Duodenal mucosa (tissue), 2 donors: ENCODE results near the gene SEZ6.

Experiments
- H3K27ac ChIP-seq: one replicate; pipeline ENCODE4 v1.7.0; 2013; ENCODE audit warnings: low read depth, low read length
- H3K27me3 ChIP-seq, 2 donors: one replicate each; pipeline ENCODE4 v1.7.0; 2013; ENCODE audit warnings: low read length in 2 of 2, control low read depth in 1 of 2; ENCODE audit not compliant: insufficient read depth in 2 of 2, control insufficient read depth in 1 of 2
- H3K36me3 ChIP-seq, 2 donors: one replicate each; pipeline ENCODE4 v1.7.0; 2013; ENCODE audit warnings: low read length in 2 of 2, control low read depth in 1 of 2; ENCODE audit not compliant: insufficient read depth in 2 of 2, control insufficient read depth in 1 of 2
- H3K4me1 ChIP-seq, 2 donors: one replicate each; pipeline ENCODE4 v1.7.0; 2013; ENCODE audit warnings: low read length in 2 of 2, control low read depth in 1 of 2; ENCODE audit not compliant: insufficient read depth in 2 of 2, control insufficient read depth in 1 of 2
- H3K4me3 ChIP-seq, 2 donors: one replicate each; pipeline ENCODE4 v1.7.0; 2013; ENCODE audit warnings: low read length in 2 of 2, low read depth in 1 of 2
- H3K9ac ChIP-seq, 2 donors: one replicate each; pipeline ENCODE4 v1.7.0; 2013; ENCODE audit warnings: low read length in 2 of 2, low read depth in 1 of 2
- H3K9me3 ChIP-seq, 2 donors: one replicate each; pipeline ENCODE4 v1.7.0; 2013; ENCODE audit warnings: low read length in 2 of 2, control low read depth in 1 of 2; ENCODE audit not compliant: control insufficient read depth in 1 of 2

The SEZ6 gene, protein sequence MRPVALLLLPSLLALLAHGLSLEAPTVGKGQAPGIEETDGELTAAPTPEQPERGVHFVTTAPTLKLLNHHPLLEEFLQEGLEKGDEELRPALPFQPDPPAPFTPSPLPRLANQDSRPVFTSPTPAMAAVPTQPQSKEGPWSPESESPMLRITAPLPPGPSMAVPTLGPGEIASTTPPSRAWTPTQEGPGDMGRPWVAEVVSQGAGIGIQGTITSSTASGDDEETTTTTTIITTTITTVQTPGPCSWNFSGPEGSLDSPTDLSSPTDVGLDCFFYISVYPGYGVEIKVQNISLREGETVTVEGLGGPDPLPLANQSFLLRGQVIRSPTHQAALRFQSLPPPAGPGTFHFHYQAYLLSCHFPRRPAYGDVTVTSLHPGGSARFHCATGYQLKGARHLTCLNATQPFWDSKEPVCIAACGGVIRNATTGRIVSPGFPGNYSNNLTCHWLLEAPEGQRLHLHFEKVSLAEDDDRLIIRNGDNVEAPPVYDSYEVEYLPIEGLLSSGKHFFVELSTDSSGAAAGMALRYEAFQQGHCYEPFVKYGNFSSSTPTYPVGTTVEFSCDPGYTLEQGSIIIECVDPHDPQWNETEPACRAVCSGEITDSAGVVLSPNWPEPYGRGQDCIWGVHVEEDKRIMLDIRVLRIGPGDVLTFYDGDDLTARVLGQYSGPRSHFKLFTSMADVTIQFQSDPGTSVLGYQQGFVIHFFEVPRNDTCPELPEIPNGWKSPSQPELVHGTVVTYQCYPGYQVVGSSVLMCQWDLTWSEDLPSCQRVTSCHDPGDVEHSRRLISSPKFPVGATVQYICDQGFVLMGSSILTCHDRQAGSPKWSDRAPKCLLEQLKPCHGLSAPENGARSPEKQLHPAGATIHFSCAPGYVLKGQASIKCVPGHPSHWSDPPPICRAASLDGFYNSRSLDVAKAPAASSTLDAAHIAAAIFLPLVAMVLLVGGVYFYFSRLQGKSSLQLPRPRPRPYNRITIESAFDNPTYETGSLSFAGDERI

DNA sequence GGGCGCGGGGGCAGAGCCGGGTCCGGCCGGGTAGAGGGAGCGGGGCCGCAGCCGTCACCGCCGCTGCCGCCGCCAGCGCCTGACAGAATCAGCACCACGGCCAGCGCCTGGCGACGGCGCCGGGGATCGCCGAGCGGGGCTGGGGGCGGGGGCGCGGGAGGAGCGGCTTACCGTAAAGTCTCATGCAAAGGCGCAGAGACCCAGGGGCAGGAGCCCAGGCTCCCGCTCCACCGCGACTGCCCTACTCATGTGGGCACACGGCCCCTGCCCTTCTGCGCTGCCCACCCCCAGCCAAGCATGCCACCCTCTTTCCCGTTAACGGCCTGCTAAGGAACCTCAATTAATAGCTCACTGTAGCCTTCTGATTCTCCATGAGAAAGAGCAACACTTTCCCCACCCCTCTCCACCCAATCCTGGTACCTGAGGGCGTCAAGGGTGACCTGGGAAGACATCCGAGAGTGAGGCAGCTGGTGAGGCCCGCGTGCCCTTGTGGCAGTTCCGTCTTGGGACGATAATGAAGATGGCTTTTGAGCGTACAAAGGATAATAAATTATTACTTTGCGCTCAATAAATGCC is at the start of gene SEZ6:
Gene SEZ6 (minus strand): TSS at position 98 of the 576 bp plus-strand sequence. CDS start 164 bp downstream, outside the sequence.
- Histone ChIP-seq H3K27ac (no peak within 1 kb of the TSS), H3K4me3 (no peak within 1 kb of the TSS), H3K36me3 (no peaks in the 10 kb centered on the region), H3K4me1 (no peaks in the 10 kb centered on the region), H3K9ac (no peak within 1 kb of the TSS), H3K27me3 (peaks cover 41 to 51% of the 10 kb centered on the region in 2 donors), H3K9me3 (no peaks in the 10 kb centered on the region)

- Histone ChIP-seq H3K9ac (no peak overlapping the region), H3K4me3 (no peak overlapping the region), H3K27ac (no peak overlapping the region), H3K36me3 (no peaks in the 10 kb centered on the region), H3K4me1 (no peaks in the 10 kb centered on the region), H3K9me3 (no peaks in the 10 kb centered on the region), H3K27me3 (no peaks in the 10 kb centered on the region)
Observed at GRCh38 chr17:29054835-29055234, 49.0 kb upstream of the SEZ6 start.

- Histone ChIP-seq H3K9me3 (no peaks in the 10 kb centered on the region), H3K4me3 (no peak overlapping the region), H3K4me1 (no peaks in the 10 kb centered on the region), H3K9ac (no peak overlapping the region), H3K36me3 (no peaks in the 10 kb centered on the region), H3K27ac (no peak overlapping the region), H3K27me3 (no peaks in the 10 kb centered on the region)
Observed at GRCh38 chr17:29051731-29052130, 45.9 kb upstream of the SEZ6 start.

- no peak overlapping the region for H3K4me3 ChIP-seq
- H3K4me1 ChIP-seq, result peaks cover 0 to 4% of the 10 kb centered on the region in 2 donors
- H3K9me3 ChIP-seq, result no peaks in the 10 kb centered on the region
- H3K9ac ChIP-seq, result no peak overlapping the region
- H3K27ac ChIP-seq, result no peak overlapping the region
- H3K36me3 ChIP-seq, result no peaks in the 10 kb centered on the region
- H3K27me3 ChIP-seq, result no peaks in the 10 kb centered on the region
Observed at GRCh38 chr17:29051194-29051593, 45.4 kb upstream of the SEZ6 start.

GRCh38 chr17:29050176-29050575 is 44.3 kb upstream of the SEZ6 start:
- Histone ChIP-seq H3K4me1 (peaks cover 0 to 11% of the 10 kb centered on the region in 2 donors), H3K9me3 (no peaks in the 10 kb centered on the region), H3K27ac (no peak overlapping the region), H3K36me3 (no peaks in the 10 kb centered on the region), H3K4me3 (no peak overlapping the region), H3K9ac (no peak overlapping the region), H3K27me3 (no peaks in the 10 kb centered on the region)

DNA sequence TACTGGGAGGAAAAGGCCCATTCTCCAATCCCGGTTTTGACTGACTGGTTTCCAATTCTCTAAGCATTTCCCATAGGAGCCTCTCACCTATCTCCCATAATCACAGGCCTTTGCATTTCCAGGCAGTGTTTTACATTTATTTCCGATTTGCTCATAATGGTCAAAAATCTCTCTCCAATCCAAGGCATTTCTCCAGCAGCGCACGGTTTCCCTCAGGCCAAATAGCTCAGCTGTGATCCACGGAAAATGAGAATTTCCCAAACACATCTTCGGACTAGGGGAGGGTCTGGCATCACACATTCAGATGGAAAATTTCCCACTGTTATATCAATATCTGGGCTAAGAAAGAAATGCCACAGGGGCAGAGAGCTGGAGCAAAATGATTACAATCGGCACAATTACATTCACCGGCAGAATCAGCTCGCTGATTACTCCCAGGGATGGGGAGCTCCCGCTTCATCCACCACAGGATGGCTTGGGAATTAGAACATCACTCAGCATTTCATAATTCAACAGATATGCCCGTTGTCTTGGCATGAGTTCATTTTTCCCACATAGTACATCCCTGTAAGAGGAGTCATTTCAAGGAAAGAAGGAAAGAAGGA is 43.8 kb upstream of the SEZ6 start:
- H3K36me3 ChIP-seq, result no peaks in the 10 kb centered on the region

DNA sequence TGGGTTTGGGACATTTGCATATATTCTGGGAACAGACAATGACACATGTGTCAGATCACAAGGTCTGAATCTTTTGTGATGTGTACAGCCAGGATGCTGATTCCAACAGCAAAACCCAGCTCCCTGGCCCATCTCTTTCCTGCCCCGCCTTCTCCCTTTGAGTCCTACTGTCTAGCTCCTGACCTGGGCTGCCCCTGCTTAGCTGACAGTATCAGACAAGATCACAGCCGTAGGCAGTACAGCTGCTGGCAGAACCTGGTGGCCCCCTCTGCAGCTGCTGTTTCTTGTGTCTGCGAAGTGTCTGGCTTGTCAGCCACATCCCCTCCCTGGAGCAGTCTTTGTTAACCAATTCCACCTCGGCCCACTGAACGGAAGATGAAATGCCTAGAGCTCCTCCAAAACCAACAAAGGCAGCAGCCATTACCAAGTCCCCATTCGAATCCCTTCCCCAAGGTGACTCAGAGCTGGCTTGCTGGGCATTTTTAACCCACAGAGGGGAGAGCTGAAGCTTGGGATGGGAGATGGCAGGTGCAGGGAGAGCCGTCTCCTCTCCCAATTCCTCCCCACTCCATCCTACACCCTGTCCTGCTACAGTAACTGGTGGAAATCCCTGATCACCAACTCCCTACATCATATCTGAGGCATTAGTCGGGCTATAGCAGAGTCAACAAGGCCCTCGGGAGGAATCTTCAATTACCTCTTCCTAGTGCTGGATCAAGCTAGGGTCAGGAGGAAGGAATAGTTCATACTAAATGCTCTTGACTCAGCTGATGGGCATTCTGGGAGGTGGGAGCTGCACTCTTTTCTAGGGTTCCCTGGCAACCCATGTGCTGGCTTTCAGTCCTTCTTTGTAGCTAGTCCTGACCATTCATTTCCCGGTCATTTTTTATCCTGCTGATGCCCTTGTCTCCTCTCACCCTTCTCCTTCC is 42.9 kb upstream of the SEZ6 start:
- H3K9me3 ChIP-seq, result no peaks in the 10 kb centered on the region
- no peak overlapping the region for H3K4me3 ChIP-seq
- no peaks in the 10 kb centered on the region for H3K36me3 ChIP-seq
- H3K27ac ChIP-seq, result no peak overlapping the region
- H3K4me1 ChIP-seq, result peaks cover 4 to 14% of the 10 kb centered on the region in 2 donors
- no peak overlapping the region for H3K9ac ChIP-seq
- no peaks in the 10 kb centered on the region for H3K27me3 ChIP-seq

More for the DNA sequence above, 43.8 kb upstream of the SEZ6 start:
- peaks cover 0 to 11% of the 10 kb centered on the region in 2 donors for H3K4me1 ChIP-seq
- no peak overlapping the region for H3K27ac ChIP-seq
- H3K4me3 ChIP-seq, result no peak overlapping the region
- no peaks in the 10 kb centered on the region for H3K27me3 ChIP-seq
- no peak overlapping the region for H3K9ac ChIP-seq
- no peaks in the 10 kb centered on the region for H3K9me3 ChIP-seq

DNA sequence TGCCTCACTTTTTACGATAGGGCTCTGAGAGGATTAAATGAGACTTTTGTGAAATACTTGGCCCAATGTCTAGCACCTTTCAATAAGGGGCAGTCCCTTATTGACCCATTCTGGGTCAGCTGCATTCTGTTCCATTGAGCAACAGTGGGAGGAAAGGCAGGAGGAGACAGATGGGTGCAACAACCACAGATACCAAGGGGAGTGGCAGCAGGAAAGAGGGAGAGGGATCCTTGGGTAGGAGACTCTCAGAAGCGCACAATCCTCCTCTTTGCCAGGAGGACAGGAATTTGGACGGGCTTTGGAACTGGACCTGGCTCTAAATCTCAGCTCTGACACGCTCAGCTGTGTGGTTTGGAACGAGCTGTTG is 40.6 kb upstream of the SEZ6 start:
- Histone ChIP-seq H3K4me3 (no peak overlapping the region), H3K9me3 (no peaks in the 10 kb centered on the region), H3K27me3 (no peaks in the 10 kb centered on the region), H3K4me1 (peaks cover 18 to 26% of the 10 kb centered on the region in 2 donors), H3K9ac (no peak overlapping the region), H3K36me3 (no peaks in the 10 kb centered on the region), H3K27ac (no peak overlapping the region)
